Right atrium auricular region (tissue), 2 donors: ENCODE data around the gene CDK15. TPM values are rescaled to one million over a fixed set of nuclear protein-coding genes. Genes with fewer than 3 reads are reported as not detected.

ENCODE experiments used
- DNase-seq: peaks from one replicate; pipeline ENCODE4 v3.0.0-alpha.2; 2019; ENCODE audit warnings: low spot score
- H3K27ac ChIP-seq, 2 donors: fragments of 200-600 bp; sonication (generic); 1 replicate in 1 of 2; 2 replicates in 1 of 2; pipeline ENCODE4 v1.5.1; 2016 to 2019
- H3K27me3 ChIP-seq, 2 donors: fragments of 200-600 bp; sonication (generic); one replicate each; pipeline versions ENCODE4 v1.5.1 to v1.6.0; 2017 to 2019
- H3K36me3 ChIP-seq: fragments of 200-600 bp; sonication (generic); one replicate; pipeline ENCODE4 v1.5.1; 2016
- H3K4me1 ChIP-seq, 2 donors: fragments of 200-600 bp; sonication (generic); one replicate each; pipeline versions ENCODE4 v1.5.1 to v1.6.0; 2017 to 2019
- H3K4me3 ChIP-seq, 2 donors: fragments of 200-600 bp; sonication (generic); 1 replicate in 1 of 2; 2 replicates in 1 of 2; pipeline ENCODE4 v1.5.1; 2017 to 2019; ENCODE audit warnings: mild to moderate bottlenecking in 1 of 2, moderate library complexity in 1 of 2
- H3K9me3 ChIP-seq, 2 donors: fragments of 200-600 bp; sonication (generic); one replicate each; pipeline ENCODE4 v1.5.1; 2019
- total RNA-seq, 2 donors: library from RNA; depleted of rRNA; stranded (reverse); fragments of >200 nt; gene quantifications; one replicate each; pipeline ENCODE4 v1.1.0, GENCODE V29; 2016
- TF ChIP-seq, protein P1 (sequence below), 2 donors: fragments of 200-600 bp; sonication (generic); IDR thresholded peaks; one replicate each; pipeline ENCODE4 v1.5.1; 2019; ENCODE audit warnings: antibody characterized with exemption in 2 of 2

Gene CDK15
- total RNA-seq, 2 donors from 2014 or later, result not detected

DNA sequence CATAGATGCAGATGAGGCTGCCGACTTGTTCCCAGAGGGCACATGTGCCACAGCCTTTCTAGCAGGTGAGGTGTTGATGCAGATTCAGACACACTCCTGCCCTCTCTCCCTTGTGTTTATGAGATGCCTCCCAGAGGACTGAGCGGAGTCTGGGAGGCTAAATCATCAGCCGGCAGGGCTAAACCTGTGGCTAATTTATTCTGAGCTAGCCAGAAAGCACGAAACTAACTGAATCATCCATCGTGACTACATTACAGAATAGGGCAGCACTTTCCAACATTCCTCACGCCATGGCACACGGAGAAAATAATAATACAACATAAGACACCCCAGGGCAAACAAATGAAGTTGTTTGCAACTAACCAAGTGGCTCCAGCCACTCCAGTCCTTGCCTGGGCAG, 125.6 kb downstream of the CDK15 start:
- no peaks in the 10 kb centered on the region for H3K9me3 ChIP-seq
- H3K27ac ChIP-seq, result no peak overlapping the region
- no peak overlapping the region for H3K4me3 ChIP-seq
- no peaks in the 10 kb centered on the region for H3K36me3 ChIP-seq
- H3K4me1 ChIP-seq, result no peaks in the 10 kb centered on the region
- no peak for DNase-seq
- TF ChIP-seq, protein P1, sequence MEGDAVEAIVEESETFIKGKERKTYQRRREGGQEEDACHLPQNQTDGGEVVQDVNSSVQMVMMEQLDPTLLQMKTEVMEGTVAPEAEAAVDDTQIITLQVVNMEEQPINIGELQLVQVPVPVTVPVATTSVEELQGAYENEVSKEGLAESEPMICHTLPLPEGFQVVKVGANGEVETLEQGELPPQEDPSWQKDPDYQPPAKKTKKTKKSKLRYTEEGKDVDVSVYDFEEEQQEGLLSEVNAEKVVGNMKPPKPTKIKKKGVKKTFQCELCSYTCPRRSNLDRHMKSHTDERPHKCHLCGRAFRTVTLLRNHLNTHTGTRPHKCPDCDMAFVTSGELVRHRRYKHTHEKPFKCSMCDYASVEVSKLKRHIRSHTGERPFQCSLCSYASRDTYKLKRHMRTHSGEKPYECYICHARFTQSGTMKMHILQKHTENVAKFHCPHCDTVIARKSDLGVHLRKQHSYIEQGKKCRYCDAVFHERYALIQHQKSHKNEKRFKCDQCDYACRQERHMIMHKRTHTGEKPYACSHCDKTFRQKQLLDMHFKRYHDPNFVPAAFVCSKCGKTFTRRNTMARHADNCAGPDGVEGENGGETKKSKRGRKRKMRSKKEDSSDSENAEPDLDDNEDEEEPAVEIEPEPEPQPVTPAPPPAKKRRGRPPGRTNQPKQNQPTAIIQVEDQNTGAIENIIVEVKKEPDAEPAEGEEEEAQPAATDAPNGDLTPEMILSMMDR (IDR thresholded peaks at IDR 0.05), result no peak
- H3K27me3 ChIP-seq, result no peaks in the 10 kb centered on the region

DNA sequence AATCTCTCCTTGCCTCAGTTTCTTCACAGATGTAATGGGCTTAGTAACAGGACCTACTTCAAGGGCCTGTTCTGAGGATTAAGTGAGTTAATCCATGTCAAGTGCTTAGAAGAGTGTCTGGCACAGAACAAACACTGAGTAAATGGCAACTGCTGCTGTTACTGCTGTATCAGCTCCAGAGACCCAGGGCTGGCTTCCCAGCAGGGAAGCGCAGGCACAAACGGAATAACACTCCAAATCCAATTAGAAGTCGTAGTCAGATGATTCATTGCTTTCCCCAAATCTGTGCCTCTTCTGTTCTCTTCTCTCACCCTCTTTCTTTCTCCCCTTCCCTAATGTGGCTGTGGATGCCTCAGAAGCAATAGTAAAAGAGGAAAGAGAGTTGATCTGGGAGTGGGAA, 126.2 kb downstream of the CDK15 start:
- H3K9me3 ChIP-seq, result no peaks in the 10 kb centered on the region
- TF ChIP-seq, protein P1 (IDR thresholded peaks at IDR 0.05), result no peak
- H3K36me3 ChIP-seq, result no peaks in the 10 kb centered on the region
- no peak for DNase-seq
- no peak overlapping the region for H3K4me3 ChIP-seq
- H3K27me3 ChIP-seq, result no peaks in the 10 kb centered on the region
- no peak overlapping the region for H3K27ac ChIP-seq
- no peaks in the 10 kb centered on the region for H3K4me1 ChIP-seq

DNA sequence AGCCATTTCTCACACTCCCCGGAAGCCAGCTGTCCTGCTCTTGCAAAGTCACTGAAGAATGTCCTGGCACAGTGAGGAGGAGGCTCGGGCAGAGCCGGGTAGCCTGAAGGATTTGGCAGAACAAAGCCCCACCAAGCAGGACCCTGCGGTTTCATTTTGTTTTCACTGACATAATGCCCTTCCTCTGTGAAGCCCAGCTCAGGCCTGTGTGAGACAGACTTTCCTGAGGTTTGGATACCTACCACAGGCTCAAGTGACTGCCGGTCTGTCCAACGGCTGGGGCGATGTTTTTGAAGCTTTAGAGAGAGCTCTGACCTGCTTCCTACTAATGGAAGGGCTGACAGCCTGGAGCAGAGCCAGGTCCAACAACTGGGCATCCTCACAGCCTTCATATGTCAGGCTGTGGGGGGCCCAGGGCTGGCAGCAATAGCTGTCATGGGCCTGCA, 127.5 kb downstream of the CDK15 start:
- Histone ChIP-seq H3K9me3 (no peaks in the 10 kb centered on the region), H3K27ac (no peak overlapping the region), H3K4me3 (no peak overlapping the region), H3K36me3 (no peaks in the 10 kb centered on the region), H3K4me1 (no peaks in the 10 kb centered on the region), H3K27me3 (no peaks in the 10 kb centered on the region)
- DNase-seq, result no peak
- TF ChIP-seq, protein P1 (IDR thresholded peaks at IDR 0.05), result no peak

DNA sequence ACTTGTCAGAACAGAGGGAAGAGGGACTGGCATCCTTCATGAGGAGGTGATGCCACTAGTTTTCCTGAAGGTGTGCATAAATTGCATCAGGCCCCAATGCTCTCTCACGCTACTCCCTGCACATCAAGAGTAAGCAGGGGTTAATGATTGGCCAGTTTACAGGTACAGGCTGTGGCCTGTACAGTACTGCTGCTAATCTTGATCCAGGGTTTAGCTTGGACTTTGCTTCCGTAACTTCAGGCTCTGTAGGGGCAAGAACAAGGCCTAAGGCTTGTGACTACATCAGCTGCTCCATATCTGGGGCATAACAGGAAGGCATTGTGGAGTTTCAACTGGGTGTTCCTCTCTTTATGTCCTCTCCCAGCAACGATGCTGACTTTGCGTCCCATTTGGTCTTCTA, 130.5 kb downstream of the CDK15 start:
- TF ChIP-seq, protein P1 (IDR thresholded peaks at IDR 0.05), result no peak
- Histone ChIP-seq H3K9me3 (no peaks in the 10 kb centered on the region), H3K4me1 (no peaks in the 10 kb centered on the region), H3K27ac (no peak overlapping the region), H3K4me3 (no peak overlapping the region), H3K27me3 (no peaks in the 10 kb centered on the region), H3K36me3 (no peaks in the 10 kb centered on the region)
- no peak for DNase-seq

DNA sequence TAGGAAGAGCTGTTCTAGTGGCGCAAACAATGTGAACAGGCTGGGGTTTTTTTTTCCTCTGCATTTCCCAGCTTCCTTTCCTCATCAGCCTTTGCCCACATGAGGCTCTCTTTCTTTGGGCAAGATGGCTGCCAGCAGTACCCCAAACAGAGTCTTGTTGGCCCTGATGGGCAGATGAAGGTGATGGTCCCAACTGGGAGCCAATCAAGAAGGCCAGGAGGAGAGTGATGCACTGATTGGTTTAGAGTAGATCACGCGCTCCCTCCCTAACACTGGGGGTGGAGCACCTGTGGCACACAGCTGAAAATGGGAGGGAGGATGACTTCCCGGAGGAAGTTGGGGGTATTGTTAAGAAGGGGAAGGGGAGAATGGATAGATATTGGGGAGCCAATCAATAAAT, 131.0 kb downstream of the CDK15 start:
- Histone ChIP-seq H3K27me3 (no peaks in the 10 kb centered on the region), H3K36me3 (no peaks in the 10 kb centered on the region), H3K4me1 (no peaks in the 10 kb centered on the region), H3K27ac (no peak overlapping the region), H3K9me3 (no peaks in the 10 kb centered on the region), H3K4me3 (no peak overlapping the region)
- DNase-seq, result no peak
- TF ChIP-seq, protein P1 (IDR thresholded peaks at IDR 0.05), result no peak

DNA sequence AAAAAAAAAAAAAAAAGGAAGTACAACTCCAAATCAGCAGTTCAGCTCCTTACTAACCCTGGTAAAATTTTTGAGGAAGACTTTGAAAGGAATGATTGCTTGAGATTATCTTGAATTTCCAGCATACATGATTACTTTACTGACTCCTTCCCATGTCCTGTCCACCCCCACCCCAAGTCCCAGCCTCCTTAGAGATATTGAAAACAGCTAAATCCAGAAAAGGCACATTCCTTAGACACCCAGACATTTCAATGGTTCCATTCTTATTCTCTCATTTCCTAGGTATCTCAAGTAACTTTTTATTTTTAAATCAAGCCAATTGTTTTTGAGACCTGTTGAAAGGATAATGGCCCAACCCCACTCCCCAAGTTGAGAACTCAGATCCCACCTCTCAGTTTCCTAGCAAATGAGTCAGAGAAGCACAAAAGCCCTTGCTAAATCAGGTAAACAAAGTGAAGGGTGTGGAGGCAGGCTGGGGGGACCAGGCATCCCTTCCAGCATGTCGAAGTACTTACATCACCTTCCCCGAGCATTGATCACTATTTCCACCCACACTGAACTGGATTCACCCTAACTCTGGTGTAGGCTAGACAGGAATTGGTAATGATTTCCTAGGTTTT, 131.9 kb downstream of the CDK15 start:
- Histone ChIP-seq H3K27ac (no peak overlapping the region), H3K27me3 (no peaks in the 10 kb centered on the region), H3K9me3 (no peaks in the 10 kb centered on the region), H3K4me3 (no peak overlapping the region), H3K36me3 (no peaks in the 10 kb centered on the region), H3K4me1 (no peaks in the 10 kb centered on the region)
- TF ChIP-seq, protein P1 (IDR thresholded peaks at IDR 0.05), result no peak
- no peak for DNase-seq
